GM23248 (cell line): ENCODE data around the gene TEN1.

Experiments
- EZH2 ChIP-seq: fragments of 200-600 bp; sonication (generic); IDR thresholded peaks from 2 replicates; pipeline ENCODE4 v1.6.1; 2018; ENCODE audit warnings: antibody characterized with exemption, mild to moderate bottlenecking; ENCODE audit not compliant: insufficient read depth, poor library complexity, severe bottlenecking
- EZH2phosphoT487 ChIP-seq: fragments of 200-600 bp; sonication (generic); IDR thresholded peaks from 2 replicates; pipeline ENCODE4 v1.6.1; 2018; ENCODE audit warnings: antibody characterized with exemption, moderate library complexity, mild to moderate bottlenecking, low read depth; ENCODE audit not compliant: insufficient read depth

DNA sequence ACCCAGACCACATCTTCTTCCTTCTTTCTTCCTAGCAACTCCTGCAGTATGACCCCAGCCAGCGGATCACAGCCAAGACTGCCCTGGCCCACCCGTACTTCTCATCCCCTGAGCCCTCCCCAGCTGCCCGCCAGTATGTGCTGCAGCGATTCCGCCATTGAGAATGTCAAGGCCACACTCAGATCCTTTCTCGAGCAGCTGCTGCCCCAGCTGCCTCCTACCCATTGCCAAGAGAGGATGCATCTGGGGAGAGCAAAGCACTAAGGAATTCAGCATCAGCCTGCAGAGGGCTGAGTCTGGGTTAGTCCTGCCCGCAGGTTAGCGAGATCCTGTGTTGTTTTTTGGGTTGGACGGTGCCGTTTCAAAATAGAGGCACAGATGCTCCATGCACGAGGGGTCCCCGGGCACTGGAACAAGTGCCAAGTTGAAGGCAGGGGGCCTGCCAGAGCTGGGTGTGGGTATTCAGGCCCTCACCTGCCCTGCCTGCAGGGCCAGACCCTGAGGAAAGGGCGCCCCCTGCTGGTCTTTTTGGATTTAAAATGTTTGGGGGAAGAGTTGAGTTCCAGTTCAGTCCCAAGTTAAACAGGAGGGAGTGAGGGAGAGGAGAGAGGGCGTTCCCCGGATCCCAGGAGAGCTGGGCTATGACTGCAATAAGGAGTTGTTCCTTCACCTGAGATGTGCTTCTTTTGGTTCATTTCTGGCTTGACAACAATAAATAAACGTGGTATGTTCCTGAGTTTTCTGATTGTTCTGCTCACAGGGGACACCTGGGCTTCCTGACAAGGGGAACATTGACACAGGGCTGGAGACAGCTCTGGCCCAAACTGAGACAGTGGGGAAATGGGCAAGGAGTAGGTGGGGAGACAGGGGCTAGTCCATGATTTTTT is 26.5 kb downstream of the TEN1 start:
- no peak for TF ChIP-seq EZH2phosphoT487
- TF ChIP-seq EZH2, result no peak
